Measurements from ENCODE around the gene PRKCG. TPM values are rescaled to one million over a fixed set of nuclear protein-coding genes. Genes with fewer than 3 reads are reported as not detected.

The PRKCG gene
- total RNA-seq, 1 experiment from 2014 or later, result 2.8 TPM

DNA sequence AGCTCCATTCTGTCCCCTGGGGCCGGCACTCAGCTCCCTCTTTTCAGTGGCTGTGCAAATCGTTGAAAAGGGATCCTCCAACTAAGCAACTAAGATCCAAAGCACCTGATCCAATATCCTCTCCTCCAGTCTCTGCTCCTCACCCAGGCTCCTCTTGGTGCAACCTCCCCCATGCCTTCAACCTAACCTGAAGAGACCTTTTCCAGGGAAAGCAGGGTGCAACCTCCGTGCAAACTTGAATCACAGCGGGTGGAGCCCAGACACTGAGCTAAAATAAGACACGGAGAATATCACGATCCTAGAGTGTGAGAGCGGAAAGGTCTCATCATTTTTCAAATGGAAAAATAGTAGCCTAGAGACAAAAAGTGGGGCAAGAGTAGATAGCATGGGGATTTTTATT, 35.4 kb downstream of the PRKCG start:
- Histone ChIP-seq H3K36me3 (ENCODE audit: control insufficient read depth in 1 of 2, insufficient read depth in 2 of 2, low read length in 2 of 2) (no peaks in the 10 kb centered on the region), H3K9me3 (ENCODE audit: control insufficient read depth in 1 of 2, insufficient read depth in 1 of 2, low read depth in 1 of 2, low read length in 2 of 2) (no peaks in the 10 kb centered on the region), H3K79me2 (ENCODE audit: insufficient read depth, low read length) (no peaks in the 10 kb centered on the region), H3K4me3 (replicated peaks in 1 of 2; ENCODE audit: low read depth in 1 of 2, low read length in 2 of 2) (no peak overlapping the region), H4K20me1 (ENCODE audit: insufficient read depth) (no peaks in the 10 kb centered on the region), H3K9ac (ENCODE audit: low read length) (no peak overlapping the region), H3K4me2 (ENCODE audit: low read length) (no peak overlapping the region), H3K9me2 (ENCODE audit: insufficient read depth) (no peaks in the 10 kb centered on the region), H3K4me1 (ENCODE audit: control insufficient read depth in 1 of 2, insufficient read depth in 2 of 2, low read length in 2 of 2) (no peaks in the 10 kb centered on the region), H2AFZ (ENCODE audit: low read depth, low read length, poor library complexity, severe bottlenecking) (no peak overlapping the region), H3K27ac (ENCODE audit: low read depth, low read length) (no peak overlapping the region), H3K27me3 (ENCODE audit: insufficient read depth, low read length) (no peaks in the 10 kb centered on the region)
- ChIA-PET POLR2A (no interaction called here), RAD21 (ENCODE audit: low non-redundant PET in 1 of 2, low total read pairs in 2 of 2, uncharacterized antibody in 2 of 2, unreplicated experiment in 2 of 2) (no interaction called here), CTCF (no interaction called here)
- no peak for TF ChIP-seq SP1 (IDR thresholded peaks at IDR 0.05; ENCODE audit: low read depth)
- no peak for TF ChIP-seq POLR2AphosphoS5 (IDR thresholded peaks at IDR 0.05; ENCODE audit: low read depth, low read length)
- TF ChIP-seq YY1 (IDR thresholded peaks at IDR 0.05; ENCODE audit: extremely low read depth, insufficient replicate concordance, low read depth, low read length), result no peak
- TF ChIP-seq POLR2A (IDR thresholded peaks at IDR 0.05; ENCODE audit: borderline replicate concordance, extremely low read depth, insufficient read depth, insufficient read length), result no peak
- TF ChIP-seq EZH2phosphoT487 (IDR thresholded peaks at IDR 0.05; ENCODE audit: borderline replicate concordance), result no peak
- TF ChIP-seq RAD21 (IDR thresholded peaks at IDR 0.05; ENCODE audit: low read depth), result no peak
- no peak for TF ChIP-seq CBX3 (IDR thresholded peaks at IDR 0.05; ENCODE audit: low read depth)
- no peak for TF ChIP-seq TCF7L2 (IDR thresholded peaks at IDR 0.05; ENCODE audit: borderline replicate concordance, extremely low read depth, insufficient read depth, insufficient read length)
- TF ChIP-seq ELF1 (IDR thresholded peaks at IDR 0.05; ENCODE audit: borderline replicate concordance, low read depth), result no peak
- TF ChIP-seq FOSL1 (IDR thresholded peaks at IDR 0.05; ENCODE audit: low read depth), result no peak
- TF ChIP-seq ZNF274 (IDR thresholded peaks at IDR 0.05; ENCODE audit: low read depth, low read length), result no peak
- ATAC-seq (no peak), DNase-seq (ENCODE audit: low read depth, low spot score) (no peak)
- no TSS peak for BruUV-seq (replicated peaks)
- intact Hi-C loops (cut with micrococcal nuclease), result no loop called here

DNA sequence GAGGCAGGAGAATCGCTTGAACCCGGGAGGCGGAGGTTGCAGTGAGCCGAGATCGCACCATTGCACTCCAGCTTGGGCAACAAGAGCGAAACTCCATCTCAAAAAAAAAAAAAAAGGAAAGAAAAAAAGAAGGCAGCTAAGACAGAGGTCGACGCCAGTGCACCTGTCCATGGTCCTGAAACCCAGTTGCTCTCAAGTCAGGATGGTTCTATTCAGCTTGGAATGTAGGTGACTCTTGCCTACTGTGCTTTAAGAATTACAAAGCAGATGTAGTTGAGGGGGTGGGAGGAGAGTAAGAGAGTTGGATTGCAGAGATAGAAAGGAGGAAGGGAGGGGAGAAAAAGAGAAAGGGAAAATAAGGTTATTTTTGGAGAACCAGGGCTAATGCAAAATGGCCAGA, 45.7 kb downstream of the PRKCG start:
- intact Hi-C loops (cut with micrococcal nuclease), result no loop called here
- POLR2A ChIA-PET, result no interaction called here
- RAD21 ChIA-PET (ENCODE audit: low non-redundant PET in 1 of 2, low total read pairs in 2 of 2, uncharacterized antibody in 2 of 2, unreplicated experiment in 2 of 2), result no interaction called here

More for the DNA sequence above, 45.7 kb downstream of the PRKCG start:
- Histone ChIP-seq H3K27ac (ENCODE audit: low read depth, low read length) (no peak overlapping the region), H4K20me1 (ENCODE audit: insufficient read depth) (no peaks in the 10 kb centered on the region), H2AFZ (ENCODE audit: low read depth, low read length, poor library complexity, severe bottlenecking) (no peak overlapping the region), H3K79me2 (ENCODE audit: insufficient read depth, low read length) (no peaks in the 10 kb centered on the region), H3K9me2 (ENCODE audit: insufficient read depth) (no peaks in the 10 kb centered on the region), H3K4me1 (ENCODE audit: control insufficient read depth in 1 of 2, insufficient read depth in 2 of 2, low read length in 2 of 2) (no peaks in the 10 kb centered on the region), H3K27me3 (ENCODE audit: insufficient read depth, low read length) (no peaks in the 10 kb centered on the region; the same call in 1 of the 2 replicates), H3K9ac (ENCODE audit: low read length) (no peak overlapping the region), H3K4me2 (ENCODE audit: low read length) (no peak overlapping the region), H3K4me3 (replicated peaks in 1 of 2; ENCODE audit: low read depth in 1 of 2, low read length in 2 of 2) (no peak overlapping the region), H3K36me3 (ENCODE audit: control insufficient read depth in 1 of 2, insufficient read depth in 2 of 2, low read length in 2 of 2) (no peaks in the 10 kb centered on the region), H3K9me3 (ENCODE audit: control insufficient read depth in 1 of 2, insufficient read depth in 1 of 2, low read depth in 1 of 2, low read length in 2 of 2) (no peaks in the 10 kb centered on the region)
- no TSS peak for BruUV-seq (replicated peaks)
- DNase-seq (ENCODE audit: low read depth, low spot score), result no peak
- TF ChIP-seq, protein P1, sequence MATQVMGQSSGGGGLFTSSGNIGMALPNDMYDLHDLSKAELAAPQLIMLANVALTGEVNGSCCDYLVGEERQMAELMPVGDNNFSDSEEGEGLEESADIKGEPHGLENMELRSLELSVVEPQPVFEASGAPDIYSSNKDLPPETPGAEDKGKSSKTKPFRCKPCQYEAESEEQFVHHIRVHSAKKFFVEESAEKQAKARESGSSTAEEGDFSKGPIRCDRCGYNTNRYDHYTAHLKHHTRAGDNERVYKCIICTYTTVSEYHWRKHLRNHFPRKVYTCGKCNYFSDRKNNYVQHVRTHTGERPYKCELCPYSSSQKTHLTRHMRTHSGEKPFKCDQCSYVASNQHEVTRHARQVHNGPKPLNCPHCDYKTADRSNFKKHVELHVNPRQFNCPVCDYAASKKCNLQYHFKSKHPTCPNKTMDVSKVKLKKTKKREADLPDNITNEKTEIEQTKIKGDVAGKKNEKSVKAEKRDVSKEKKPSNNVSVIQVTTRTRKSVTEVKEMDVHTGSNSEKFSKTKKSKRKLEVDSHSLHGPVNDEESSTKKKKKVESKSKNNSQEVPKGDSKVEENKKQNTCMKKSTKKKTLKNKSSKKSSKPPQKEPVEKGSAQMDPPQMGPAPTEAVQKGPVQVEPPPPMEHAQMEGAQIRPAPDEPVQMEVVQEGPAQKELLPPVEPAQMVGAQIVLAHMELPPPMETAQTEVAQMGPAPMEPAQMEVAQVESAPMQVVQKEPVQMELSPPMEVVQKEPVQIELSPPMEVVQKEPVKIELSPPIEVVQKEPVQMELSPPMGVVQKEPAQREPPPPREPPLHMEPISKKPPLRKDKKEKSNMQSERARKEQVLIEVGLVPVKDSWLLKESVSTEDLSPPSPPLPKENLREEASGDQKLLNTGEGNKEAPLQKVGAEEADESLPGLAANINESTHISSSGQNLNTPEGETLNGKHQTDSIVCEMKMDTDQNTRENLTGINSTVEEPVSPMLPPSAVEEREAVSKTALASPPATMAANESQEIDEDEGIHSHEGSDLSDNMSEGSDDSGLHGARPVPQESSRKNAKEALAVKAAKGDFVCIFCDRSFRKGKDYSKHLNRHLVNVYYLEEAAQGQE (IDR thresholded peaks at IDR 0.05; ENCODE audit: low read depth), result peak; percentile 80
- TF ChIP-seq, protein P2, sequence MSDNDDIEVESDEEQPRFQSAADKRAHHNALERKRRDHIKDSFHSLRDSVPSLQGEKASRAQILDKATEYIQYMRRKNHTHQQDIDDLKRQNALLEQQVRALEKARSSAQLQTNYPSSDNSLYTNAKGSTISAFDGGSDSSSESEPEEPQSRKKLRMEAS (IDR thresholded peaks at IDR 0.05), result no peak
- no peak for ATAC-seq
- CTCF ChIA-PET, result interaction anchor here (0.9 kb wide), 1 partner anchor 16 kb away, joined by 3 read pairs; no protein-coding TSS in a partner anchor
